ENCODE data around the gene PSMB10. TPM values are rescaled to one million over a fixed set of nuclear protein-coding genes. Genes with fewer than 3 reads are reported as not detected.
A peak's percentile ranks its signal among the peaks of the same experiment; 100 is the strongest.

PSMB10 gene
- total RNA-seq, 1 experiment from 2014 or later: 79.3 TPM

- CTCF ChIA-PET: interaction anchor here (0.7 to 1.7 kb wide), 3 partner anchors 45 to 460 kb away, joined by 3 to 5 read pairs (median 3); partner anchors contain the start of gene NFATC3
- H3K27me3 Mint-ChIP-seq (ENCODE audit: unreplicated experiment): no peaks in the 10 kb centered on the region
- peaks cover 85% of the 10 kb centered on the region for H3K36me3 Mint-ChIP-seq (ENCODE audit: insufficient read depth, unreplicated experiment)
- H3K27ac Mint-ChIP-seq (ENCODE audit: unreplicated experiment): peak overlapping the region; percentile 92
- DNase-seq: no peak
- intact Hi-C loops (cut with micrococcal nuclease; ENCODE audit: unreplicated experiment): no loop called here
- peak overlapping the region; percentile 87 for H3K4me3 Mint-ChIP-seq (ENCODE audit: low read depth, unreplicated experiment)
- BruUV-seq (replicated peaks): no TSS peak
- TF ChIP-seq CTCF (IDR thresholded peaks at IDR 0.05; ENCODE audit: unreplicated experiment): no peak
- no peaks in the 10 kb centered on the region for H3K9me3 Mint-ChIP-seq (ENCODE audit: low read depth, unreplicated experiment)
- H3K4me1 Mint-ChIP-seq (ENCODE audit: low read depth, unreplicated experiment): peaks cover 26% of the 10 kb centered on the region
Observed at GRCh38 chr16:67936880-67937605, 393 bp upstream of the PSMB10 start.

DNA sequence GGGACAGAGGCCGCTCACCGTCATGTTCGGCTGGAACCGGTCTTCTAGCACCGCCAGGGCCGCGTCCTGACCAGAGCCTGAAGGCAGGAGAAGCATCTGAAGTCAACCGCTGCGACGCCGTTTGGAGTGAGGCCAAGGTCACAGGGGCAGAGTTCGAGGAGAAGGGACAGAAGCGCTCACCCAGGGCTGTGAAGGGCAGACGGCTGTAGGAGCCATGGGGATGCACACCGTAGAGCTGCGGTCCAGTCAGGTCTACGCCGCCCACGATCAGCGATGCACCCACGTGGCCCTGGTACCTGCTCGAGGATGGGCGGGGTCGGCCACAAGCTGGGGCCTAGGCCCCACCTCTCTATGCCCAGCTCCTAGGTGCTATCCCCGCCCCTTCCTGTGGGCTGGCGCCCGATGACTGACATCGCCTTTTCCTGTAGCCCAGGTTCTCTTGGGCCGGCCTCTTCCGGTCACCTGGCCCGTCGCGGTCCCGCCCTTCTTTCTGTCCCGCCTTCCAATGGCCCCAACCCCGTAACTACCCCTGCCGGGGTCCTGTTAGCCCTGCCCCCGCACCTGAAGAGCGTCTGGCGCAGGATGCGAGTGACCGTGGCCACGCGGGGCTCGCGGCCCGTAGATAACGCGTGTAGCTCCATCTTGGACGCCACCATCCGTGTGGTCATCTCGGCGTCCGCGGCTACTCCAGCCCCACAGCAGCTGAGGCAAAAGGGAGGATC lies 1.1 kb downstream of the PSMB10 start:
- H3K36me3 Mint-ChIP-seq (ENCODE audit: insufficient read depth, unreplicated experiment): peaks cover 81% of the 10 kb centered on the region
- BruUV-seq (replicated peaks): no TSS peak
- peak overlapping the region; percentile 92 for H3K27ac Mint-ChIP-seq (ENCODE audit: unreplicated experiment)
- CTCF ChIA-PET: interaction anchor here (0.6 to 1.7 kb wide), 8 partner anchors 16 to 414 kb away, joined by 3 to 8 read pairs (median 4); partner anchors contain the start of genes NFATC3, RANBP10 and TSNAXIP1
- H3K4me1 Mint-ChIP-seq (ENCODE audit: low read depth, unreplicated experiment): peaks cover 26% of the 10 kb centered on the region
- no peak for TF ChIP-seq CTCF (IDR thresholded peaks at IDR 0.05; ENCODE audit: unreplicated experiment)
- peak; percentile 99 for DNase-seq
- intact Hi-C loops (cut with micrococcal nuclease; ENCODE audit: unreplicated experiment): no loop called here
- peak overlapping the region; percentile 87 for H3K4me3 Mint-ChIP-seq (ENCODE audit: low read depth, unreplicated experiment)
- no peaks in the 10 kb centered on the region for H3K9me3 Mint-ChIP-seq (ENCODE audit: low read depth, unreplicated experiment)
- H3K27me3 Mint-ChIP-seq (ENCODE audit: unreplicated experiment): no peaks in the 10 kb centered on the region

DNA sequence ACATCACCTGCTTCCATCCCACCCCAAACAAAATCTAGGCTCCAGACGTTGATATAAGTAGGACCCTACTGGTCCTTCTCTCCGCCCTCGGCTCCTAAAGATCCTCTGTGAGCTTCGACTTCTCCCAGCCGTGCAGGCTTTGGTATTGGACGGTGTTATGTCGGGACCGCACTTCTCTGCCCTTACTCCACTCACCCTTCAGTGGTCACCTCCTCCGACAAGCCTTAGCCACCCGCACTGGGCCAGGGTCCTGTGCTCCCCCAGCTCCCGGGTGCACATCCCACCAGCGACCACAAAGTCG lies 1.6 kb downstream of the PSMB10 start:
- H3K36me3 Mint-ChIP-seq (ENCODE audit: insufficient read depth, unreplicated experiment): peaks cover 76% of the 10 kb centered on the region

More for the DNA sequence above, 1.6 kb downstream of the PSMB10 start:
- H3K4me1 Mint-ChIP-seq (ENCODE audit: low read depth, unreplicated experiment): peaks cover 26% of the 10 kb centered on the region
- peak overlapping the region; percentile 87 for H3K4me3 Mint-ChIP-seq (ENCODE audit: low read depth, unreplicated experiment)
- no peak for TF ChIP-seq CTCF (IDR thresholded peaks at IDR 0.05; ENCODE audit: unreplicated experiment)
- no peaks in the 10 kb centered on the region for H3K9me3 Mint-ChIP-seq (ENCODE audit: low read depth, unreplicated experiment)
- intact Hi-C loops (cut with micrococcal nuclease; ENCODE audit: unreplicated experiment): no loop called here
- H3K27ac Mint-ChIP-seq (ENCODE audit: unreplicated experiment): peak overlapping the region; percentile 92
- DNase-seq: no peak
- no peaks in the 10 kb centered on the region for H3K27me3 Mint-ChIP-seq (ENCODE audit: unreplicated experiment)
- CTCF ChIA-PET: interaction anchor here (0.6 to 1.7 kb wide), 7 partner anchors 37 to 414 kb away, joined by 3 to 8 read pairs (median 4); partner anchors contain the start of genes NFATC3, RANBP10 and TSNAXIP1
- no TSS peak for BruUV-seq (replicated peaks)

All from Calu3 (cell line).